HT1080 (cell line): ENCODE data around the gene ARL6. TPM values are rescaled to one million over a fixed set of nuclear protein-coding genes. Genes with fewer than 3 reads are reported as not detected.

Experiments
- DNase-seq: peaks from one replicate; pipeline ENCODE4 v3.0.0-alpha.2; 2015; ENCODE audit warnings: low read depth
- polyA plus RNA-seq, 2 experiments: library from polyadenylated mRNA; depleted of rRNA; stranded (reverse); fragments of >200 nt; gene quantifications; 2 replicates each; pipeline ENCODE4 v1.2.3, GENCODE V29; 2015
- total RNA-seq: library from RNA; depleted of rRNA; stranded (reverse); fragments of >200 nt; shearing (Covaris generic); gene quantifications from 2 replicates; pipeline ENCODE4 v1.2.3, GENCODE V29; 2014; rRNA removed

Gene ARL6
- 7.3 and 8.3 TPM in 2 replicates for total RNA-seq
- 6.6 and 11.4 TPM in 2 replicates for polyA plus RNA-seq (2015; cell fraction: cytosol; rRNA removed)
- polyA plus RNA-seq (2015; cell fraction: nucleus; rRNA removed): 8.7 and 12.1 TPM in 2 replicates

GRCh38 chr3:97764407-97765238 is at the start of gene ARL6:
ARL6 (plus strand) TSS chr3:97764758; CDS start chr3:97768108, 3,350 bp downstream.
- peak; percentile 90 for DNase-seq

GRCh38 chr3:97719156-97719821 is 45.3 kb upstream of the ARL6 start:
- peak; percentile 63 for DNase-seq

- peak; percentile 7 for DNase-seq
These were observed 44.1 kb upstream of the ARL6 start for GRCh38 chr3:97720417-97720816.

- DNase-seq: no peak
These were observed 43.1 kb upstream of the ARL6 start for GRCh38 chr3:97721446-97721845.

GRCh38 chr3:97736928-97737327 is 27.6 kb upstream of the ARL6 start:
- no peak for DNase-seq

GRCh38 chr3:97738761-97739160 is 25.8 kb upstream of the ARL6 start:
- no peak for DNase-seq

GRCh38 chr3:97742036-97742435 is 22.5 kb upstream of the ARL6 start:
- DNase-seq: no peak

- DNase-seq: no peak
These were observed 20.3 kb upstream of the ARL6 start for GRCh38 chr3:97744289-97744688.

GRCh38 chr3:97763586-97764406 is 762 bp upstream of the ARL6 start:
- no peak for DNase-seq

GRCh38 chr3:97765336-97765735 is 778 bp downstream of the ARL6 start:
- no peak for DNase-seq

- no peak for DNase-seq
These were observed 8.4 kb downstream of the ARL6 start for GRCh38 chr3:97772926-97773325.

GRCh38 chr3:97778152-97778551 is 13.6 kb downstream of the ARL6 start:
- DNase-seq: no peak

- peak; percentile 54 for DNase-seq
These were observed 29.0 kb downstream of the ARL6 start for GRCh38 chr3:97793420-97794019.

GRCh38 chr3:97795951-97796350 is 31.4 kb downstream of the ARL6 start:
- DNase-seq: no peak

GRCh38 chr3:97804471-97804870 is 39.9 kb downstream of the ARL6 start:
- no peak for DNase-seq

- DNase-seq: peak; percentile 47
These were observed 46.3 kb downstream of the ARL6 start for GRCh38 chr3:97810779-97811390.

- peak; percentile 85 for DNase-seq
These were observed 50.8 kb downstream of the ARL6 start for GRCh38 chr3:97815149-97815917.

- no peak for DNase-seq
These were observed 52.3 kb downstream of the ARL6 start for GRCh38 chr3:97816811-97817210.

- DNase-seq: no peak
These were observed 53.4 kb downstream of the ARL6 start for GRCh38 chr3:97817965-97818364.

GRCh38 chr3:97820780-97821179 is 56.2 kb downstream of the ARL6 start:
- no peak for DNase-seq
